ENCODE measurements around the gene MAPKAPK2.

MAPKAPK2 gene

DNA sequence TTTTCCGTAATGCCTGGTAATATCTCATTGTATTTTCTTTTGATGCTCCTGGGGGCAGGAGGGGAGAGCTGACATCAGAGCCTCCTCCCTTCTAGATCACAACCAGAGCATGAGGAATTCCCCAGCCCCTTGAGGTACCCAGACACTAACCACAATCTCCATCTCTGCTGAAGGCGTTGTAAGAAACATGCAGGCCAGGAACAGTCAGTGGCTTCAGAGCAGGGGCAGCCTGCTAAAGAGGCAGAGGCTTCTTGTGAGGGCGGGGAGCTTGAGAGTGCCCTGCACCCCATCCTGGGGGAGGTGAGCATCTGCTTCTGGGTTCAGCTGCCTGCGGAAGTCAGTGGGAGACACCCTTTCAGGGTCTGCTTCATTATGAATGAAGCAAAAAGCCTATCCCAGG lies 19.0 kb downstream of the MAPKAPK2 start:
- DNase-seq (ENCODE audit: low read depth, low spot score): no peak

DNA sequence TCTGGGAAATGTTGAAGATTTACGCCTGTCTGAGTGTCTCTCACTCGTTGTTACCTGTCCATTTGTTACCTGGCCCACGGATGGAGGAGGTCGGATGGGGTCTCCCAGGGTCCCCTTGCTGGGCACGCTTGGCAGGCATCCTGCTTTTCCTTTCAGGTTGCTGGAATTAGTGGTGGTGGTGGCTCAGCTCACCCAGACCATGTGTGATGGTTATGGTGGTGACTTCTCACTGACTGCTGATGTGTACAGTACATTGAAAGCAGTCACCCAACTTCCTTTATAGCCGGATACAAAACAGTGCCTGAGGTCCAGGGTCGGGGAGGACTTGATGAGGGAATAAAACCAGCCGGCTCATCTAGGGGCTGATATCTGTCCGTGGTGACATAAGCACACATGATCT lies 19.5 kb downstream of the MAPKAPK2 start:
- no peak for DNase-seq (ENCODE audit: low read depth, low spot score)

DNA sequence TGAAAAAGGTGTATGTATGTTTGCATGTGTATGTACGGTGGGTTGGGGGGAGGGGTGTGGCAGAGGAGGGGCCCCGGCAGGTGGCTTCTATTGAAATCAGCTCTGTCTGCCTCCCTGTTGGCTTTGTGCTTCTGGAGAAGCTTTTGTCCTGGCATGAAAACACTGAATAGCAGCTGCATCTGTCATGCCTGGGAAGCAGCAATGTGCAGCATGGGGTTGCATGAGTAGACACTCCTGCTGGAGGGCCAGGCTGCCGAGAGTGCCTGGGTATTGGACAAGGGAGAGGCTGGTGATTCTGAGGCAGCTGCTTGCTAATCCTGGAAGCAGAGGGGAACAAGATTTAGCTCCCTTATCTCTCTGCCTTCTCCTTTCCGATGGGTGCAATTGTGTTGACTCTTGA lies 20.5 kb downstream of the MAPKAPK2 start:
- DNase-seq (ENCODE audit: low read depth, low spot score): no peak

DNA sequence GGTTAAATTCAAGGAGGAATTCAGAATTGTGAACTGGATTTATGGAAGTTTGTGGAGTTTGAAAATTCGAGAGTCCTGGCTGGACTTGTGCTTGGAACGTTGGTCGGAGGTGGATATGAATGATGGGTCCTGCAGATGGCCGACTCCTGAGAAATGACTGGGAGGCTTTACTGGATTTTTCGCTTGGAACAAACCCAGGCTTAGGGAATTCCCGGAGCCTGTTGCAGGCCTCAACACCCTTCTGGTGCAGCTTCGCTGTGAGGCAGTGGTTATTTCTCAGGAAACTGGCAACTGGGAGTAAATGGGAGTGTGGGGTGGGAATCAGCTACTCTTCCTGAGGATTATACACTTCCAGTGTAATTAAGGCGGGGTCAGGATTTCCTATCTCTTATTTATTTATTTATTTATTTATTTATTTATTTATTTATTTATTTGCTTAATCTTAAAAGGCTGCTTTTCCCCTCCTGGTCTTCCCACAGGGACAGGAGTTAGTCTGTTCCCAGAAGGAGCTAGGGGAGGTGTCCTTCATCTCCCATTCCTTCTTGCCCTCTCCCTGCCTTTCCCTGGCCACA lies 21.1 kb downstream of the MAPKAPK2 start:
- no peak for DNase-seq (ENCODE audit: low read depth, low spot score)

DNA sequence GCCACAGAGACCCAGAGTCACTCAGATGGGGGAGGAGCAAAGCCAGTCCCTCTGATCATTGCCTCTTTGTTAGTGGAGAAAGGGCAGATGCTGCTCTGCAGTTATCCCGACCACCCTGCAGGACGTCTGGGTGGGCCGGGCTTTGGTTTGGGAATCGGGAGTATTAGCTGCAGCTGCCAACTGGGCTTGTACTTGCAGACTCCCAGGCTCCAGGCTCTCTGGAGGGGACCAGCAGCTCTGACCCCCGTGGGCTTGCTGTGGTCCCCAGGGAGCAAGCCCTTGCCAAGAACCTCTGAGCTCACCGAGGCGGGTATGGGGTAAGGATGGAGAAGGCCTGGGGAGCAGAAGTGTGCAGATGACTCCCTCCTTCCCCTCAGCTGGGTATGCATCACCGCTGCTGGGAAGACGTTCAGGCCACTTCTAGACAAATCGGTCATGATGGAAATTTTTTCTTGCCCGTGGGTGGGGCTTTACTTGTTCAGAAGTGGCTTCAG lies 21.6 kb downstream of the MAPKAPK2 start:
- DNase-seq (ENCODE audit: low read depth, low spot score): no peak

DNA sequence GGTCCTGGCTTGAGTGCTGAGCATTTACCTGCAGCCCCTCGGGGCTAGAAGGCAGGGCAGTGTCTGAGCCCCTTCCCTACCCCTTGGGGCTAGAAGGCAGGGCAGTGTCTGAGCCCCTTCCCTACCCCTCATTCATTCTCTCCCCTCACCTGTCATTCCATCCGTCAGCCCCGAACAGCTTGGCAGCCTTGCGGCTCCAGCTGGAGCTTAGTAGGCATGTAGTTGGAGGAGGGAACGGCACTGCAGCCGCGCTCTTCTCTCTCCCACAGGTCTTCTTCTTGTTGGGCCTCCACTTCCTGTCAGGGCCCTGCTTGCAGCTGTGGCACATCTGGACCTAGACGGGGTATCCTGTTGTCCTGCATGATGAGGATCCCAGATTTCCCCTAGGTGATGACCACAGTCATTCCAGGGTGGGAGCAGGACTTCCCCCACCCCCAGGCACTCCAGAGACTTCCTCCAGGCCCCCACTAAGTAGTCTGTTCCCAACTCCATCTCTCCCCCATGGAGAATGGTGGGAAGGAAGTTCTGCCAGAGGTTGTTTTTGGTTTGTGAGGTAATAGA lies 22.2 kb downstream of the MAPKAPK2 start:
- DNase-seq (ENCODE audit: low read depth, low spot score): no peak

DNA sequence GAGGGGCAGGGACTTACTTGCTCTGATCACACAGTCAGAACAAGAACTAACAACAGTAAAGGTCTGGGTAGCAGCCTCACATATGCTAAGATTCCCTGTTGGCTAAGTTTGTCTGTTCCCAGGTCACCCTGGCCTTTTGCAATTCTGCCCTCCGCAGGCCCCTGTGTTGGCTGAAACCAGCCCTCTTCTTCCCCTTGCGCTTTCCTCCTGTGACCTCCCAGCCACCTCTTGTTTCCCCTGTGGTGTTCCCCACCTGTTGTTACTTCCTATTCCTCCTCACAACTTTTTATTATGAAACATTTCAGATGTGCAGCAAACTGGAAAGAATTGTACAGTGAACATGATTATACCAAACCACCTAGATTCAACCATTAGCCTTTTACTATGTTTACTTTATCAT lies 23.4 kb downstream of the MAPKAPK2 start:
- DNase-seq (ENCODE audit: low read depth, low spot score): no peak

DNA sequence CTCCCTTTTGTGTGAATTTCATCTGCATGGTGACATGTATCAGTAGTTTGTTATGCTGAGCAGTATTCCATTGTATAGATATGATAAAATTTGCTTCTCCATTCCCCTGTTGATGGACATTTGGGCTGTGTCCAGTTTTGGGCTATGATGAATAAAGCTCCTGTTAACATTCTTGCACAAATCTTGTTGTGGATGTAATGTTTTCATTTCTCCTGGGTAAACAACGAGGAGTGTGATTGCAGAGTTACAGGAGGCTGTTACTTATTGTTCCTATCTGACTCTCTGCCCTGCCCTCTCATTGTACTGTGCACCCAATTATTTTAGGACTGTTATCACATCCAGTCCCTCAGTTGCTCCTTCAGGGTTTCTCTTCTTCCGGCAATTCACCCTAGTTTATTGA lies 24.2 kb downstream of the MAPKAPK2 start:
- no peak for DNase-seq (ENCODE audit: low read depth, low spot score)

DNA sequence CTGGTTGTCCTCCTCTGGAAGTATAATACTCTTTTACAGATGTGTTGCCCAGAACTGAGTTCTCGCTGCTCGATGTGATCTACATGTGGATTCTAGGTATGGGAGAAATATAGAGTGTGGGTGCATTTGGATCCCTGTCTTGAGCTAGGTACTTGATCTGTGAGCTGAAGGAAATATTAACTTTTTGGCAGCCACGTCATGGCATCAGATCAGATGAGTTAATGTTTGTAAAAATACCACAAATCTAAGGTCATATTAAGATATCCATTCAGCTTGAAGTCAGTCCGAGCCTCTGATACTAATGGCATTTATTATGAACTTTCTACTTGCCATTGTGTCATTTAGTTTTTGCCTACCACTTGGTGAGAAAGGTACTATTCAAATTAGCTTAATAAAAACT lies 24.6 kb downstream of the MAPKAPK2 start:
- no peak for DNase-seq (ENCODE audit: low read depth, low spot score)

DNA sequence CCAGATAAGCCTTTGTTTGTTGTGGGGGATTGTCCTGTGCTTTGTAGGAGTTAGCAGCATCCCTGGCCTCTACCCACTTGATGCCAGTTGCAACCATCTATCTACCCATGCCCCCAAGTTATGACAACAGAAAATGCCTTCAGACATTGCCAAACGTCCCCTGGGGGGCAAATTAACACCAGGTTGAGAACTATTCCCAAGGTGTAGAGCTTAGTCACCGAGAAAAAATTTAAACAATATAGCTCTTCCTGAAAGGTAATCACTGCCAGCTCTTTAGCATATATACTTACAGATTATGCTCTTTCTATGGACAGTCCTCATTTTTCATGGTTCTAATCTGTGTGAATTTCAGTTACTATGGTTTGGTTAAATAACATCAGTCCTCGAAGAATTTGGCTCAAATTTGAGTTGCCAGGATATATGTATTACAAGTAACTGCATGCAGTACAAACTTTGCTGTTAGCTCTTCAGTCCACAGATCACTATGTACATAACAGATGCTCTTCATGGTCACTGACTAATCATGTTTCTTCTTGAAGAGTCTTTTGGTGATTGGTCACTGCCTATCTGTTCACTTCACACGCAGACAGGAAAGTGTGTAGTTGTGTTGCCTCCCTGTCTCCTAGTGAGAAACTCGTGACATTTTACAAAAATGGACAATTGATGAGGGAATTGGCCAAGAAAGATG lies 25.2 kb downstream of the MAPKAPK2 start:
- no peak for DNase-seq (ENCODE audit: low read depth, low spot score)

DNA sequence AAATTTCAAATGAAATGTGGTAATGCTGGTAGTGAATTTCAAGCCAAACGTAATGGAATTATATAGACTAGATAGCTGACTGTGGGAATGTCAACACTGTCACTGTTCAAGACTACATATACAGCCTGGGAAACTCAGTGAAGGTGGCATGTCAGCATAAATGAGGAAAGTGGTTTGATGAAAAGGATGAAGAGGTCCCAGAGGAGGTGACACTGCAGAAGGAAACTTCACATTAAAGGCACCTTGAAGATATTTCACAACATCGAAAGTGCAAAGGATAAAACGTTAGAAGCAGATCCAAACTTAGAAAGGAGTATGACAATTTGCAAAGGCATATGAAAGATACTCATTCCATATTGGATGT lies 25.7 kb downstream of the MAPKAPK2 start:
- DNase-seq (ENCODE audit: low read depth, low spot score): no peak

DNA sequence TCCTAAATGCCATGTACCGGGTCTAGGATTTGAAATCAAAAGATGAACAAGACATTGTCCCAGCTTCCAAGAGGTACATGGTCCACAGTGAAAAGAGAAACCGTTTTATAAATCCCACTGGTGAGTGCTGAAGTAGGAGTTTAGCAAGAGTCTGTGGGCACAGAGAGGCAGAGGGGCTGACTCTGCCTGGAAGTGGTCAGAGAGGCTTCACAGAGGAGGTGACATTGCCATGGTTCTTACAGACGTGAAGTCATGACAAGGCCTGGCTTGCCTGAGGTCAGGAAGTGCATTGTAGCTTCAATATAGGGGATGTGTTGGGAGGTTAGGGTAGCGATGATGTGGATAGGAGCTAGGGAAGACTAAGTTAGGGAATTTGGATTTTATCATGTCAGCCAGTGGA lies 28.4 kb downstream of the MAPKAPK2 start:
- no peak for DNase-seq (ENCODE audit: low read depth, low spot score)

DNA sequence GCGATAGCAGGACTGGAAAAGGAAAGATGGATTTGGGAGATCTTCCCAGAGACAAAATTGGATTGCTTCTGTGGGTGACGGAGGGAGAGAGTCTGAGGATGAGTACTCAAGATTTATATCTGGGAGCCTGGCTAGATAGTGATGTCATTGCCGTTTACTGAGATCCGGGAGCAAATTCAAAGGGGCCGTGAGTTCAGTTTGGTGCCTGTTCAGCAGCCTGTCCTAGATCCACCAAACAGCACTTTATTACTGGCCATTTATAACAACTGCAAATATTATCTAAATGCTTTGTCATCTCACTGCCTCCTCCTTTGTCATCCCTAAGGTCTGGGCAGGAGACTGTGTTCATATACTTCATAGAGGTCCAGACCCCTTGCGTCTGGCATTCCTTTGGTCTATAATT lies 29.2 kb downstream of the MAPKAPK2 start:
- no peak for DNase-seq (ENCODE audit: low read depth, low spot score)

DNA sequence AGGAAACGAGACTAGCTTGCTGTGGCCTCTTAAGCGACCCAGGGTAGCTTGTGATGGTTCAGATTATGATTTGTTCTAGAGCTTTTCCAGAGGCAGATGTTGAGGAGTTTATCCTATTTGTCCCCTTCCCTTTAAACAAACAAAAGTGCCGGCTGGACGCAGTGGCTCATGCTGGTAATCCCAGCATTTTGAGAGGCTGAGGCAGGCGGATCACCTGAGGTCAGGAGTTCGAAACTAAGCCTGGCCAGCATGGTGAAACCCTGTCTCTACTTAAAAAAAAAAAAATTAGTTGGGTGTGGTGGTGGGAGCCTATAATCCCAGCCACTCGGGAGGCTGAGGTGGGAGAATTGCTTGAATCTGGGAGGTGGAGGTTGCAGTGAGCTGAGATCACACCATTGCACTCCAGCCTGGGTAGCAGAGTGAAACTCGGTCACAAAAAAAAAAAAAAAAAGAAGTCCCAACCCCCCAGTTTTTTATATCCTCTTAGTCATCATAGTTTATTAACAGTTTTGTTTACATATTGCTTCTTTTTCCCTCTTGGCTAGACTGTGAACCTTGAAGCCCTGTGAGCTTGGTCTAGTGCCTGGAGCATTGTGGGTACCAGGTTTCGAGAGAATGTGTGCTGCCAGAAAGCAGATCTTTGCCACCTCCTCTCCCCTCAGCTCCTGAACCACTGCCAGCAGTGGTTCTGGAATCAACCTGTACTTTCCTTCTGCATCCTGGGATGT lies 29.8 kb downstream of the MAPKAPK2 start:
- no peak for DNase-seq (ENCODE audit: low read depth, low spot score)

DNA sequence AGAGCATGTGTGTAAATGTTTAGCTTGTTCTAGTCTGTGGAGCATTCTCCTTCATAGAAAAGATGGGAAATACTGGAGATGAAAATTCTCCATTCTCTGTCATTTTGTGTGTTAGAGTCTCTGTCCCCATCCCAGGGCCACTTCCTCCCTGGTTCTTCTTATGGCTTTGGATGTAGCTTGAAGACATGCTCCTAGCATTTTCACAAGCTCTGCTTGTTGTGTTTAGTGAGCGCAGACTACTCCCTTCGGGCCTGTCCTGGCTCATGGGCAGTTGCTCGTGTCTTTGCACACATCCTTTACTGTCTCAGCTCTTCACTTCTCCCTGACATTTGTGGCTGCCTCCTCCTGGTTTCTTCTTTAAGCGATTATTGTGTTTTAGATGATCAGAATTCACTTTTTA lies 30.4 kb downstream of the MAPKAPK2 start:
- DNase-seq (ENCODE audit: low read depth, low spot score): no peak

DNA sequence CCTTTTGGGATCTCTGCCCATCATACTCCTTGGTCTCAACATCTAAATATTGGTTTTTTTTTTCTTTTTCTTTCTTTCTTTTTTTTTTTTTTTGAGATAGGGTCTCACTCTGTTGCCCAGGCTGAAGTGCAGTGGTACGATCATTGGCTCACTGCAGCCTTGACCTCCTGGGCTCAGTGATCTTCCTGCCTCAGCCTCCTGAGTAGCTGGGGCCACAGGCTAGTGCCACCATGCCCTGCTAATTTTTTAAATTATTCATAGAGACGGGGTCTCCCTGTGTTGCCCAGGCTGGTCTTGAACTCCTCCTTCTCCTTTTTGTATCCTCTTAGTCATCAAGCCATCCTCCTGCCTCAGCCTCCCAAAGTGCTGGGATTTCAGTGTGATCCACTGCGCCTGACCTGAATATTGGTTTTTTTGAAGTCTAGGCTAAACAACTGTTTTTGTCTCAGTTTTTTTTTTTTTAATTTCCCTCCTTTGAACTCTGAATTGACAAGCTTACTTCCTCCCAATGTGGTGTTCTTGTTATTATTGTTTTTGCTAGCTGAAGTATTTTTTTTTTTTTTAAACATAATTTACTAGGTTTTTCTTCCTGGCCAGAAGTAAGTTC lies 30.9 kb downstream of the MAPKAPK2 start:
- DNase-seq (ENCODE audit: low read depth, low spot score): no peak

DNA sequence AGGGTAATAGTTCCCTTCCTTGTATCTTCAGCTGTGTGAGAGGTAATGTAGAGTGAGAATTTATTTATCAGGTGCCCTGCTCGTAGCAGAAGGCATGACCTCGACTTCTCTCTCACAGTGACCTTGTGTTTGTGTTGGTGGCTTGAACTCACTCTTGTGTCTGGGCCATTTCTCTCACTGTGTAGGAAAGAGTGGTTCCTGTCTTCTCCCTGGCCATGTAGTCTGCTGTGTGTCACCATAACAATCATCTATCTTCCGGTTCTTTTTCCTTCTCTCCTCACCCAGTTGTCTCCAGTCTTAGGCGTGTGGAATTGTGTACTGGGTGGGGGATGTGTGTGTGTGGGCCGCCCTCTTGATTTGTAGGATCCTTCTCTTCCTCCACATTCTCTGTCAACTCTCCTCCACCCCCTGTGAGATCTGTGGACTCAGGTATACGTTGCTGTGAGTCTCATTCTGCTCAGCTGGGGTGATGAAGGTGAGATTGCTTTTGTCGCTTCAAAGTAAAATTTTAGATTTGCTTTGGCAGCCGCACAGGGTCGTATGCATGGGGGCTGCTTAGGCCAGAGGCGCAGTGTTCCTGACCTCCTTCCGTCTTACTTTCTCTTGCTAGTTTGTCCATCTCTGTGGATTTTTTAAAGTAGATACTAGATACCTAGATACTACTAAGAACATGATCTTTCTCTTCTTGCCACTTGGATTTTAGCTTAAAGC lies 31.6 kb downstream of the MAPKAPK2 start:
- DNase-seq (ENCODE audit: low read depth, low spot score): no peak

DNA sequence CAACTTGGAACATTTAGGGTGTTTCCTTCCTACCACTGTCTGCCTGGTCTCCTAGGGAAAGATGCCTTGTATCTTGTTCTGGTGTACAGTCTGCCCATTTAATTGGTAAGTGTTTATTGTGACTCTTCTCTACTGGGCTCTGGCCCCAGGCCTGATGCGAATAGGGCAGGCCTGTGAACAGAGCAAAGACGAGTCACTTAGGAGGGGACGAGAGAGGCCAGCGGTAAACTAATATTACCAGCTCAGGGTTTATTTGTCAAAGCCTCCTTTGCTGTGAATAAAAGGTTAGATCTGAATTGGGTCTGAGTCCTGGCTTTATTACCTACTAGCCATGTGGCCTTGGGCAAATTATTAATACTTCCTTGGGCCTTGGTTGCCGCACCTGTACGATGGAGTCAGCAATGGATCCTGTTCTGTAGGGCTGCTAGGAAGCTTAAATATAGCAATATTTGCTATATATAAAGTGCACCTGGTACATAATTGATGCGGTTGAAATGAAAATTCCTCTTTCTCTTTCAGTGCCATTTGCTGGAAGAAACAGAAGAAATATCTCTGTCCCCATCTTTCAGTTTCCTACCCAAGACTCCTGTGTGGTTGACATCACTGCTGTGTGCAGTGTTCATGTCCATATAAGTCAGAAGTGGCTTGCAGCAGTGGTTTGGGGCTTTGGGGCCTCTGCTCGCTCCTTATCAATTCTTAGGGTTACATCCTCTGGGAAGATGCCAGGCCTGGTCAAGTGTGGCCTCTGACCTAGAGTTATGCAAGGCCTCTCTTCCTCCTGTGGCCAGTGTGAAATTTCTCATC lies 32.4 kb downstream of the MAPKAPK2 start:
- DNase-seq (ENCODE audit: low read depth, low spot score): no peak

DNA sequence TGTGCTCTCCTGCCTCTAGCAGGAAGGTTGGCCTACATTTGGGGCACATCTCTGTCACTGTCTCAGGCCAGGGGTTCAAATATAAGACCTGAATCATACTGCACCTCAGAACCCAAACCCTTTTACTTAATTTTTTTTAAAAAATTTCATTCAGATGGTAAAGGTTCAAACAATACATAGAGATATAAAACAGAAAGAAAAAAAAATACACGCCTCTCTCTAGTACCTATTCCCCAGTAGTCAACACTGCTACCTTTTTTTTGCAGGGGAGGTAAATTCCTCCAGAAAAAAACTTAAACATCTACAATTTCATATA lies 32.9 kb downstream of the MAPKAPK2 start:
- no peak for DNase-seq (ENCODE audit: low read depth, low spot score)

DNA sequence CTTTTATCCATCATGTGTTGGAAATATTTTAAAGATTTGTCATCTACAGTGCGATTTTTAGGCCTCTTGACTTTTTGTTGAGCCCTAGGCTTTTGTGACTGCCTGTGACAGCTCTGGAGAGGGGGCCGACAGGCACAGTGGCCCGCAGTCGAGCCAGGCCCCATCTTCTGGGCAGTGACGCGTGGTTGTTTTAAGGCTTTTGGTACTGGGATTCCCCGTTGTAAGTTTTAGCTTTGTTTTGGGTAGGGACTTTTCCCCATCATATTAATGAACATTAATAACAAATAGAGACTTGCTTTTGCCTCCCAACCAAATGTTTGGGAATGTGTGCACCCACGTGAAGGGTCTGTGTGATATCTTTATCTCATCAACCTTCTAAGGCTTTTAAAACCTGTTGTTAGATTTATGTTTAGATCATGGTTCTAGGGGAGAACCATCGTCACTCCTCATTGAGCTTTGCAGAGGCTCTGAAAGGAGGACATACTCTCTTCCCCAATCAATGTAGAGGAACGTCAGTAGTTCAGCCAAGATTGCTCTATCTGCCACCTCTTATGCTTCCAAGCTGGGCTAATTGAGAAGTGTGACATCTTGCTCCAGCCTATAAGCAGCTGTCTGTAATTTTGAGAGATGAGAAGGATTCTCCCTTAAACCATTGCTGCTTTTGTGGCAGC lies 34.6 kb downstream of the MAPKAPK2 start:
- no peak for DNase-seq (ENCODE audit: low read depth, low spot score)

Measured in smooth muscle cell of the brain vasculature (primary cell).